ENCODE measurements around the gene CEP112. TPM values are rescaled to one million over a fixed set of nuclear protein-coding genes. Genes with fewer than 3 reads are reported as not detected.

Gene CEP112
- total and polyA plus RNA-seq, 10 of the 15 experiments (the other 5 are each of a cell fraction or from before 2014, with no cell fraction given) = 0.11 to 3.8 (median 0.32) TPM; not detected in 1

- intact Hi-C loops (cut with micrococcal nuclease; ENCODE audit: unreplicated experiment) (no loop called here), in situ Hi-C loops (cut with MboI) (no loop called here)
- no peak for FAIRE-seq
- no peak overlapping the region for H3K27ac ChIP-seq (ENCODE audit: control insufficient read depth, insufficient read depth)
- whole genome bisulfite sequencing (ENCODE audit: insufficient coverage, insufficient replicate concordance, low lambda C conversion rate, missing lambda C conversion rate) = 0% methylated on average over 1 of the region's 1 CpG
- H2AFZ ChIP-seq (ENCODE audit: control insufficient read depth, low read depth, low read length) = no peak overlapping the region
- H3K9ac ChIP-seq (ENCODE audit: control insufficient read depth, insufficient read depth, low read length) = no peak overlapping the region
- no peaks in the 10 kb centered on the region for H3K4me1 ChIP-seq (ENCODE audit: control insufficient read depth, insufficient read depth, low read length)
- ChIA-PET RAD21 (ENCODE audit: unreplicated experiment) (no interaction called here), POLR2A (no interaction called here), SMC1A (ENCODE audit: uncharacterized antibody, unreplicated experiment) (interaction anchor here (1.5 kb wide), 1 partner anchor 11 kb away, joined by 3 read pairs; no protein-coding TSS in a partner anchor), CTCF (interaction anchor here (1.1 kb wide), 1 partner anchor 12 kb away, joined by 5 read pairs; no protein-coding TSS in a partner anchor)
- TF ChIP-seq, protein P1, sequence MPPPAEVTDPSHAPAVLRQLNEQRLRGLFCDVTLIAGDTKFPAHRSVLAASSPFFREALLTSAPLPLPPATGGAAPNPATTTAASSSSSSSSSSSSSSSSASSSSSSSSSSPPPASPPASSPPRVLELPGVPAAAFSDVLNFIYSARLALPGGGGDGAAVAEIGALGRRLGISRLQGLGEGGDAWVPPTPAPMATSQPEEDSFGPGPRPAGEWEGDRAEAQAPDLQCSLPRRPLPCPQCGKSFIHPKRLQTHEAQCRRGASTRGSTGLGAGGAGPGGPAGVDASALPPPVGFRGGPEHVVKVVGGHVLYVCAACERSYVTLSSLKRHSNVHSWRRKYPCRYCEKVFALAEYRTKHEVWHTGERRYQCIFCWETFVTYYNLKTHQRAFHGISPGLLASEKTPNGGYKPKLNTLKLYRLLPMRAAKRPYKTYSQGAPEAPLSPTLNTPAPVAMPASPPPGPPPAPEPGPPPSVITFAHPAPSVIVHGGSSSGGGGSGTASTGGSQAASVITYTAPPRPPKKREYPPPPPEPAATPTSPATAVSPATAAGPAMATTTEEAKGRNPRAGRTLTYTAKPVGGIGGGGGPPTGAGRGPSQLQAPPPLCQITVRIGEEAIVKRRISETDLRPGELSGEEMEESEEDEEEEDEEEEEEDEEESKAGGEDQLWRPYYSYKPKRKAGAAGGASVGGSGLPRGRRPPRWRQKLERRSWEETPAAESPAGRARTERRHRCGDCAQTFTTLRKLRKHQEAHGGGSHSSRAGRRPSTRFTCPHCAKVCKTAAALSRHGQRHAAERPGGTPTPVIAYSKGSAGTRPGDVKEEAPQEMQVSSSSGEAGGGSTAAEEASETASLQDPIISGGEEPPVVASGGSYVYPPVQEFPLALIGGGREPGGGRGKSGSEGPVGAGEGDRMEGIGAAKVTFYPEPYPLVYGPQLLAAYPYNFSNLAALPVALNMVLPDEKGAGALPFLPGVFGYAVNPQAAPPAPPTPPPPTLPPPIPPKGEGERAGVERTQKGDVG (CRISPR knock-in tag; IDR thresholded peaks at IDR 0.05) = no peak
- no peak overlapping the region for H3K4me3 ChIP-seq
- H4K20me1 ChIP-seq (ENCODE audit: control insufficient read depth, insufficient read depth) = no peaks in the 10 kb centered on the region
- no peaks in the 10 kb centered on the region for H3K36me3 ChIP-seq (ENCODE audit: control insufficient read depth in 2 of 2, insufficient read depth in 2 of 2, low read length in 1 of 2)
- no peaks in the 10 kb centered on the region for H3K79me2 ChIP-seq (ENCODE audit: control insufficient read depth, insufficient read depth, low read length)
- ATAC-seq = no peak
- no peaks in the 10 kb centered on the region for H3K27me3 ChIP-seq (replicated peaks in 1 of 2; ENCODE audit: control insufficient read depth in 2 of 2, insufficient read depth in 2 of 2, low read length in 1 of 2)
- no peak for DNase-seq (ENCODE audit: low read depth, low spot score)
- no TSS peak for BruUV-seq (replicated peaks)
- no peaks in the 10 kb centered on the region for H3K9me3 ChIP-seq (replicated peaks; ENCODE audit: control insufficient read depth, insufficient read depth, low read length)
- H3K4me2 ChIP-seq (ENCODE audit: control insufficient read depth, insufficient read depth) = no peak overlapping the region
Measured at GRCh38 chr17:65785109-65785508, 406.8 kb downstream of the CEP112 start.

DNA sequence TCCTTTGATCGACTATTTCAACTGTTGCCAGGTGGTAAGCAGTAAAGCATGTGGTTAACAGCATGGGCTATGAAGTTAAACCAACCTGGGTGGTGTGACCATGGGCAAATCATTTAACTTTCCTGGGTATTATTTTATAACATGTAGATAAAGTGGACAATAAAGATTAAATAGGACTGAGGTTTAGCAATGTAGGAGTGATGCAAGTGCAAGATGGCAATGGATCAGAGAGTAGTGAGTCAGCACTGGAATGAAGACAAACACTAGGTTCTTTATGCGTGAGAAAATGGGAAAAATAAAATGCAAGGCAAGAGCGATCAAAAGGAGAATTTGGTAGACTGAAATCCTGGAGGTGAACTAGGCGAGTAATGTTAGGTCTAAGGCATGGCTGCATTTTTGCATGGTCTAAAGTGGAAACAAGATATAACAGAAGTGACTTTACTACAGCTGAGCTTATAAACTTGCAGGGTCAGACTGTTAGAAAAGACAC, 408.0 kb downstream of the CEP112 start:
- no peak for FAIRE-seq
- in situ Hi-C loops (cut with MboI) = no loop called here
- H3K9ac ChIP-seq (ENCODE audit: control insufficient read depth, insufficient read depth, low read length) = no peak overlapping the region
- no peak for TF ChIP-seq NR2C2 (IDR thresholded peaks at IDR 0.05; ENCODE audit: borderline replicate concordance, control insufficient read depth, insufficient read length, low read depth)
- no peak for TF ChIP-seq E2F4 (IDR thresholded peaks at IDR 0.05; ENCODE audit: low read depth, low read length)
- TF ChIP-seq RFX5 (IDR thresholded peaks at IDR 0.05; ENCODE audit: low read depth, low read length) = no peak
- TF ChIP-seq MEF2B (IDR thresholded peaks at IDR 0.05; ENCODE audit: partially characterized antibody, poor library complexity, severe bottlenecking) = no peak
- TF ChIP-seq HDGF (IDR thresholded peaks at IDR 0.05) = no peak
- no peak for TF ChIP-seq EP300 (IDR thresholded peaks at IDR 0.05; ENCODE audit: borderline replicate concordance in 1 of 2, control insufficient read depth in 1 of 2, low read depth in 2 of 2, low read length in 2 of 2)
- no peak for TF ChIP-seq CBX5 (IDR thresholded peaks at IDR 0.05; ENCODE audit: low read depth)
- no peak for TF ChIP-seq SRF (IDR thresholded peaks at IDR 0.05; ENCODE audit: low read depth in 2 of 2, low read length in 2 of 2)
- no peak for TF ChIP-seq SPI1 (IDR thresholded peaks at IDR 0.05; ENCODE audit: borderline replicate concordance, insufficient read depth, low read depth, low read length)
- TF ChIP-seq MTA3 (IDR thresholded peaks at IDR 0.05; ENCODE audit: borderline replicate concordance, low read length) = no peak
- TF ChIP-seq NBN (IDR thresholded peaks at IDR 0.05) = no peak
- TF ChIP-seq ESRRA (IDR thresholded peaks at IDR 0.05; ENCODE audit: low read length) = no peak

More for the DNA sequence above, 408.0 kb downstream of the CEP112 start:
- ChIA-PET SMC1A (ENCODE audit: uncharacterized antibody, unreplicated experiment) (interaction anchor here (0.8 kb wide), 1 partner anchor 33 kb away, joined by 3 read pairs; no protein-coding TSS in a partner anchor), CTCF (interaction anchor here (1.1 kb wide), 1 partner anchor 13 kb away, joined by 5 read pairs; no protein-coding TSS in a partner anchor), RAD21 (ENCODE audit: unreplicated experiment) (interaction anchor here (1.1 kb wide), 1 partner anchor 55 kb away, joined by 3 read pairs; no protein-coding TSS in a partner anchor), POLR2A (no interaction called here)
- no peak overlapping the region for H3K4me2 ChIP-seq (ENCODE audit: control insufficient read depth, insufficient read depth)
- intact Hi-C loops (cut with micrococcal nuclease; ENCODE audit: unreplicated experiment) = no loop called here
- no peak overlapping the region for H2AFZ ChIP-seq (ENCODE audit: control insufficient read depth, low read depth, low read length)
- no peaks in the 10 kb centered on the region for H3K4me1 ChIP-seq (ENCODE audit: control insufficient read depth, insufficient read depth, low read length)
- no peak overlapping the region for H3K4me3 ChIP-seq
- no peaks in the 10 kb centered on the region for H3K9me3 ChIP-seq (replicated peaks; ENCODE audit: control insufficient read depth, insufficient read depth, low read length)
- no peaks in the 10 kb centered on the region for H3K27me3 ChIP-seq (replicated peaks in 1 of 2; ENCODE audit: control insufficient read depth in 2 of 2, insufficient read depth in 2 of 2, low read length in 1 of 2)
- 36% methylated on average over 4 of the region's 4 CpGs for WGBS (ENCODE audit: insufficient coverage, insufficient replicate concordance, low lambda C conversion rate, missing lambda C conversion rate)
- no peak for DNase-seq (ENCODE audit: low read depth, low spot score)
- no peaks in the 10 kb centered on the region for H3K36me3 ChIP-seq (ENCODE audit: control insufficient read depth in 2 of 2, insufficient read depth in 2 of 2, low read length in 1 of 2)
- H3K27ac ChIP-seq (ENCODE audit: control insufficient read depth, insufficient read depth) = no peak overlapping the region
- H3K79me2 ChIP-seq (ENCODE audit: control insufficient read depth, insufficient read depth, low read length) = no peaks in the 10 kb centered on the region
- no TSS peak for BruUV-seq (replicated peaks)
- H4K20me1 ChIP-seq (ENCODE audit: control insufficient read depth, insufficient read depth) = no peaks in the 10 kb centered on the region
- ATAC-seq = no peak

Data from GM12878 (cell line).